KG1 (cell line): Measurements from ENCODE around the gene BRAT1.
"Not testable (repeated sequence)": the region's sequence is repeated elsewhere in the genome, so short reads cannot be mapped to it uniquely, and the experiment has no call there.

Source experiments
- DNase-seq: peaks from one replicate; lab custom pipeline; 2025; lab: John Stamatoyannopoulos, UW

BRAT1 gene

GRCh38 chr7:2555121-2556052 is at the start of gene BRAT1:
TSS of gene BRAT1 (minus strand) at chr7:2555524. CDS start at chr7:2554431, 1,093 bp downstream.
- DNase-seq, result peak; percentile 83

GRCh38 chr7:2604608-2605174 is 49.4 kb upstream of the BRAT1 start:
- DNase-seq, result no peak

DNA sequence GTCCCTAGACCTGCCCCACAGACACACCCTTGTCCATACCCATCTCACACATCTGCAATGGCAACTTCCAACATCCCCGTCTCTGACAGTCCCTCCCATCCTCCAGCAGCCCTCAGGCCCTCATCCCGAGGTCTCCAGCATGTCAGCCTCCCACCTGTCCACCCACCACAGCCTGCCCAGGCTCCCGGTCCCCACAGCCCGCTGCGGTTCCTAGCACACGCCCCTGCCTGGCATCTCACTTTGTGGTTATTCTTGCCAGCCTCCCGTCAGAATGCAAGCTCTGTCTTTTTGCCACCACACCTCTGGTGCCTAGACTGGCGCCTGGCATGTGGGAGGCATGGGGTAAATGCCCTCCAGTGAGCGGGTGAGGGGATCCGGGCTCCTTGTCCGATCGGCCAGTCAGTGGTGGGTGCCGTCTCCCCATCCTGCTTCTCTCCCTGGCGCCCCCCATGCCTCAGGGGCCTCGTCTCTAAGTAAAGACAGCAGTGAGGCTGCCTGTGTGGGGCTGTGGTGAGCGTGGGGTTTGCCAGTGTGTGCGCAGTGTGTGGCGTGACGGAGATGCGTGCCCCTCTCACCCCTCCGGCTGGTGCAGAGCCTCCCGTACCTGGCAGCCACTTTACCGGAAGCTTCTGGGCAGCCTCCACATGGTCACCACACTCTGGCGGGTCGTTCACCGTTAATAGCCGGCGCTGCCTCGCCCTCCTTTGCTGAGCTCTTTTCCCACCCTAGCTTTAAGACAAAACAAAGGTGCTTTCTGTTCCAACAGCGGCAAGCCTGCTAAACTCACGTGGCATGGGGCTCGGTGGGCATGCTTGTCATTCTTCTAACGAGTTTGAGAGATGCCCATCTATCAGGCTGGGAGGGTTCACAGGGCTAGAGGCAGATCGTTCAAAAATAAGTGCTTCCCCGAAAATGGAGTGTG is 48.0 kb upstream of the BRAT1 start:
- DNase-seq, result no peak

DNA sequence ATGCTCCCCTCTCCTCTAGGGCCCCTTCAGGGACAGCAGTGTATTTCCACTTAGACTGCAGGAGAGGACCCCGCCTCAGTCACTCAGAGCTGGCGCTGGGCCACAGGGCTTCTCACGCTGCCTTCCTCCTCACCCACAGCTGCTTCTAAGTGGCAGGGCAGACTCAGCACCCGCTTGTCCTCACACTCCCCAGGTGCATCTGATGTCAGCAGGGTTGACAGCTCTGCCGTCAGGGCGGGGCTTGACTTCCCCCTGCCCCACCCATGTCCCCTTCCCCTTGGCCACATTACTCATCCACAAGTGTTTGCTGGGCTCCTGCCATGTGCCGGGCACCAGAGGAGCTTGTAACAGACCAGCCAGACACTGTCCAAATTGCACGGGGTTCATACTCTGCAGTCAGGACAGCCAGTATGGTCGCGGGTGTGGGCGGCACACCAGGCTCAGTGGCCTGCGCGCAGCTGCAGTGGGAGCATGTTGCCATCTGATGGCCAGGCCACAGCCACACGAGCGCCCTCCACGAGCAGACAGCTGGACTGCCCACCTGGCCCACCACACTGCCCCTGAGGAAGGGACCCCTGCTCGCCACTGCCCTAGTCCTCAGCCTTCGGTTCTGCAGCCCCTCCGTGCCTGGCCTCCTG is 47.2 kb upstream of the BRAT1 start:
- no peak for DNase-seq

DNA sequence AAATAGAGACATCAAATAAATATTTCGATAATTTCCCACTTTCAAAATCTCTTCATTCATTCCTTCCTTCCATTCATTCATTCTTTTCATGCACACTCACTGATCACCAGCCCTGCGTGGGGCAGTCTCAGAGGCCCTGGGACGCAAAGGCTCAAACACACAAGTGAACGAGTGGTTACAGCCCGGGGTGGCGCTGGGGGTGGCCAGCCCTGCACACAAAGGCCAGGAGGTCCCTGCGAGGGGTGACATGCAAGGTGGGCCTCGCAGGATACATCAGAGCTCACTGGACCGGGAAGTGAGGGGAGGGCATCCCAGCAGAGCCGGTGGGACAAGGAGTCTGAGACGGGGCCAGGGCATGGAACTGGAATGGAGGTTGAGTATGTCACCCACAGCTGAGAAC is 46.6 kb upstream of the BRAT1 start:
- no peak for DNase-seq

GRCh38 chr7:2601065-2601464 is 45.7 kb upstream of the BRAT1 start:
- DNase-seq, result no peak

DNA sequence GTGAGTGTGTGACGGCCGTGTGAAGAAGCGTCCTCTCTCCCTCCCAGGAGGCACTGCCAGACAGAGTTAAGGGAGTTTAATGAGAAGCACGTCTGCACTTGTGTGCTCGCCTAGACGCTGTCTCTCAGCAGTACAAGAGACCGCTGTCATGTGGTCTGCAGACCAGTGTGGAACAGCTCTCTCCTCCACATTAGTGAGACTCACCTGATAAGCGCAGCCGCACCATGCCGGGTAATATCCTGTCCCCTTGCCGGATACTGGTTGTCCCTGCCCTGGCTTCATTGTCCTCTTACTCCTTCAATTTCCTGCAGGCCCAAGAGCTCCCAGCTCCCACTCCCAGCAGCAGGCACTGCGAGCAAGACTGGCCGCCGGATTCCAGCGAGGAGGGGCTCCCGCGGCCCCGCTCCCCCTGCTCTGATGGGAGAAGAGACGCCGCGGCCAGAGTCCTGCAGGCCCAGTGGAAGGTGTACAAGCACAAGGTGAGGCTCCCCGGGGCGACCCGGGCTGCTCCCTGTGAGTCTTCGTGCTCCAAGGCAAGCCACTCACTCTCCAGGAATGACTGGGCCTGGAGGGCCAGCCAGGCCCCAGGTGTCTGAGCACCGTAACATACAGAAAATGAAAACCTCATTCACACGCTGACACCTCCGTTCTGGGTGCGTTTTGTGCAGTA is 43.0 kb upstream of the BRAT1 start:
- no peak for DNase-seq

- no peak for DNase-seq
Measured at GRCh38 chr7:2597273-2597640, 41.9 kb upstream of the BRAT1 start.

GRCh38 chr7:2596464-2597272 is 41.3 kb upstream of the BRAT1 start:
- DNase-seq, result no peak

- no peak for DNase-seq
Measured at GRCh38 chr7:2595258-2595860, 40.0 kb upstream of the BRAT1 start.

GRCh38 chr7:2594599-2594998 is 39.3 kb upstream of the BRAT1 start:
- no peak for DNase-seq

DNA sequence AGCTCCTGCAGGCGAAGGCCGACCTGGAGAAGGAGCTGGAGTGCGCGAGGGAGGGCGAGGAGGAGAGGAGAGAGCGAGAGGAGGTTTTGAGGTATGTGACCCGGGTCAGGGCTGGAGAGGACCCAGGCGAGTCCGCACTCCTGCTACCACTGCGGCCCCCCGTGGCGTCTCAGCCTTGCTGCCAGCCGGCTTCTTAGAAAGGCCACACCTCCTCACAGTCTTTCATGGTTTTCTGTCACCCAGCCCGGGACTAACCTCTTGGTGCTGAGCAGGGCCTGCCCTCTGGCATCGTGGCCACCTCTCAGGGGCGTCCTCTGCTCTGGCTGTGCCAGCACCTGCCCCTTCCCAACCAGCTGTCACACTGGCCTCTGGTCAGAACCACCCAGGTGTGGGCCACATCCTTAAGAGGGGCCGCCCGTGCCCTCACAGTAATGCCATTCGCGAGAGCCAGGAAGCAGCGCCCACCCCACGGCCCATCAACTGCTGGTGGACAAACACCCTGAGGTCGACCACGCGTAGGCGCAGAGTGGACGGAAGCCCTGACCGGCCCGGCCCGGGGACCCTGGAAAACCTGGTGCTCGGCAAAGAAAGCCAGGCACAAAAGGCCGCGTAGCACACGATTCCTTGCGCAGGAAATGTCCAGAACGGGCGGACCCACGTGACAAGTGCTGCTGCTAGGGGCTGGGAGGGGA is 37.9 kb upstream of the BRAT1 start:
- no peak for DNase-seq

- DNase-seq, result no peak
Measured at GRCh38 chr7:2592375-2592865, 37.1 kb upstream of the BRAT1 start.

- not testable (repeated sequence) for DNase-seq
Measured at GRCh38 chr7:2589941-2590340, 34.6 kb upstream of the BRAT1 start.

GRCh38 chr7:2589341-2589740 is 34.0 kb upstream of the BRAT1 start:
- DNase-seq, result no peak

GRCh38 chr7:2587778-2588177 is 32.5 kb upstream of the BRAT1 start:
- no peak for DNase-seq

- DNase-seq, result no peak
Measured at GRCh38 chr7:2587134-2587533, 31.8 kb upstream of the BRAT1 start.

- no peak for DNase-seq
Measured at GRCh38 chr7:2586326-2587020, 31.1 kb upstream of the BRAT1 start.

GRCh38 chr7:2585446-2585845 is 30.1 kb upstream of the BRAT1 start:
- DNase-seq, result no peak
